H9 (cell line): ENCODE measurements around the gene ATG9B. TPM values are rescaled to one million over a fixed set of nuclear protein-coding genes. Genes with fewer than 3 reads are reported as not detected.

Source experiments
- DNase-seq: peaks from one replicate; pipeline ENCODE4 v3.0.0-alpha.2; 2017
- H2AFZ ChIP-seq: one replicate; pipeline ENCODE4 v1.6.1; 2013; ENCODE audit warnings: mild to moderate bottlenecking, low read length, control low read depth, moderate library complexity
- H2AK5ac ChIP-seq: 2 replicates; pipeline ENCODE4 v1.6.1; 2013; ENCODE audit warnings: low read length, control low read depth, mixed read lengths; ENCODE audit not compliant: insufficient read length
- H2BK120ac ChIP-seq: one replicate; pipeline ENCODE4 v1.6.1; 2013; ENCODE audit warnings: low read depth, mild to moderate bottlenecking, low read length, control low read depth, inconsistent platforms; ENCODE audit not compliant: poor library complexity, severe bottlenecking
- H2BK12ac ChIP-seq: 2 replicates; pipeline ENCODE4 v1.6.1; 2013; ENCODE audit warnings: low read length, control low read depth, mixed read lengths, low read depth; ENCODE audit not compliant: insufficient read length
- H2BK15ac ChIP-seq: 2 replicates; pipeline ENCODE4 v1.6.1; 2013; ENCODE audit warnings: low read depth, low read length, control low read depth
- H2BK20ac ChIP-seq: one replicate; pipeline ENCODE4 v1.6.1; 2013; ENCODE audit warnings: low read depth, mild to moderate bottlenecking, low read length, control low read depth, inconsistent platforms; ENCODE audit not compliant: poor library complexity, severe bottlenecking
- H2BK5ac ChIP-seq: 2 replicates; pipeline ENCODE4 v1.6.1; 2013; ENCODE audit warnings: low read length, control low read depth, mixed read lengths; ENCODE audit not compliant: insufficient read length
- H3K14ac ChIP-seq: 2 replicates; pipeline ENCODE4 v1.6.1; 2013; ENCODE audit warnings: low read length, control low read depth; ENCODE audit not compliant: insufficient read depth
- H3K18ac ChIP-seq: 2 replicates; pipeline ENCODE4 v1.6.1; 2013; ENCODE audit warnings: low read depth, mild to moderate bottlenecking, mixed read lengths, low read length, control low read depth; ENCODE audit not compliant: insufficient read length
- H3K23ac ChIP-seq: 2 replicates; pipeline ENCODE4 v1.6.1; 2013; ENCODE audit warnings: low read length, control low read depth, mixed read lengths, low read depth; ENCODE audit not compliant: insufficient read length
- H3K23me2 ChIP-seq: 2 replicates; pipeline ENCODE4 v1.6.1; 2013; ENCODE audit warnings: low read depth, mild to moderate bottlenecking, mixed read lengths, low read length, control low read depth; ENCODE audit not compliant: insufficient read length, poor library complexity, severe bottlenecking
- H3K27ac ChIP-seq: 2 replicates; pipeline ENCODE4 v1.5.1; 2013; ENCODE audit warnings: low read length, control low read depth, mixed read lengths, low read depth; ENCODE audit not compliant: insufficient read length
- H3K27me3 ChIP-seq: 2 replicates; pipeline ENCODE4 v1.6.1; 2013; ENCODE audit warnings: low read length, control low read depth, inconsistent platforms; ENCODE audit not compliant: insufficient read depth
- H3K4ac ChIP-seq: 2 replicates; pipeline ENCODE4 v1.6.1; 2013; ENCODE audit warnings: low read depth, mild to moderate bottlenecking, control low read depth, inconsistent platforms, low read length, moderate library complexity
- H3K4me1 ChIP-seq: 2 replicates; pipeline ENCODE4 v1.6.1; 2013; ENCODE audit warnings: low read length, control low read depth, inconsistent platforms; ENCODE audit not compliant: insufficient read depth
- H3K4me2 ChIP-seq: 2 replicates; pipeline ENCODE4 v1.6.1; 2013; ENCODE audit warnings: low read length, control low read depth, mixed read lengths; ENCODE audit not compliant: insufficient read length, insufficient read depth
- H3K56ac ChIP-seq: 2 replicates; pipeline ENCODE4 v1.6.1; 2013; ENCODE audit warnings: low read depth, mild to moderate bottlenecking, mixed read lengths, low read length, control low read depth; ENCODE audit not compliant: insufficient read length
- H3K79me1 ChIP-seq: 2 replicates; pipeline ENCODE4 v1.6.1; 2013; ENCODE audit warnings: low read depth, mild to moderate bottlenecking, moderate library complexity, low read length, control low read depth, inconsistent platforms; ENCODE audit not compliant: insufficient read depth, poor library complexity, severe bottlenecking
- H3K79me2 ChIP-seq: 2 replicates; pipeline ENCODE4 v1.6.1; 2013; ENCODE audit warnings: low read length, control low read depth, inconsistent platforms; ENCODE audit not compliant: insufficient read depth
- H3K9ac ChIP-seq: 2 replicates; pipeline ENCODE4 v1.6.1; 2013; ENCODE audit warnings: low read length, control low read depth, mixed read lengths; ENCODE audit not compliant: insufficient read length; ENCODE audit errors: extremely low read depth
- H3K9me3 ChIP-seq: one replicate; pipeline ENCODE4 v1.6.1; 2013; ENCODE audit warnings: low read depth, low read length, inconsistent platforms; ENCODE audit not compliant: control insufficient read depth
- H3T11ph ChIP-seq: one replicate; pipeline ENCODE4 v1.6.1; 2013; ENCODE audit warnings: mild to moderate bottlenecking, low read length, control low read depth, inconsistent platforms
- H4K20me1 ChIP-seq: one replicate; pipeline ENCODE4 v1.6.1; 2013; ENCODE audit not compliant: control insufficient read depth, insufficient read length, insufficient read depth
- H4K5ac ChIP-seq: 2 replicates; pipeline ENCODE4 v1.6.1; 2013; ENCODE audit warnings: low read depth, mild to moderate bottlenecking, mixed read lengths, low read length, control low read depth; ENCODE audit not compliant: insufficient read length
- H4K8ac ChIP-seq: replicated peaks from 2 replicates; pipeline ENCODE4 v1.6.1; 2013; ENCODE audit warnings: low read length, control low read depth, mixed read lengths, low read depth; ENCODE audit not compliant: insufficient read length
- H4K91ac ChIP-seq: 2 replicates; pipeline ENCODE4 v1.6.1; 2013; ENCODE audit warnings: low read depth, mild to moderate bottlenecking, moderate library complexity, mixed read lengths, low read length, control low read depth; ENCODE audit not compliant: insufficient read length
- H3K27ac Mint-ChIP-seq, 3 experiments: 2 replicates in 2 of 3; 3 replicates in 1 of 3; pipeline ENCODE4 v1.8.0; 2020 to 2021; ENCODE audit warnings: mixed read lengths in 3 of 3, mild to moderate bottlenecking in 1 of 3, moderate library complexity in 1 of 3
- H3K27me3 Mint-ChIP-seq: 2 replicates; pipeline ENCODE4 v1.8.0; 2021; ENCODE audit warnings: low read depth, mild to moderate bottlenecking, moderate library complexity, mixed read lengths
- H3K36me3 Mint-ChIP-seq, 3 experiments: 2 replicates in 2 of 3; 3 replicates in 1 of 3; pipeline ENCODE4 v1.8.0; 2020 to 2021; ENCODE audit warnings: low read depth in 3 of 3, mixed read lengths in 3 of 3; ENCODE audit not compliant: insufficient read depth in 1 of 3
- H3K4me1 Mint-ChIP-seq, 2 experiments: 2 replicates each; pipeline ENCODE4 v1.8.0; 2020; ENCODE audit warnings: mixed read lengths in 2 of 2
- H3K4me3 Mint-ChIP-seq, 2 experiments: 2 replicates in 1 of 2; 3 replicates in 1 of 2; pipeline ENCODE4 v1.8.0; 2020 to 2021; ENCODE audit warnings: mild to moderate bottlenecking in 2 of 2, mixed read lengths in 2 of 2, moderate library complexity in 1 of 2
- H3K9me3 Mint-ChIP-seq, 2 experiments: 2 replicates in 1 of 2; 3 replicates in 1 of 2; pipeline ENCODE4 v1.8.0; 2020; ENCODE audit warnings: mild to moderate bottlenecking in 2 of 2, mixed read lengths in 2 of 2, moderate library complexity in 1 of 2
- CTCF ChIP-seq: fragments of 200-600 bp; sonication (generic); conservative IDR thresholded peaks from 3 replicates; pipeline ENCODE4 v1.8.0; 2021; ENCODE audit warnings: antibody characterized with exemption, mild to moderate bottlenecking
- WGBS: extraction: QIAGEN DNeasy Blood & Tissue Kit; methylation state at CpG from one replicate; pipeline ENCODE4 v1.1.7; 2013; ENCODE audit warnings: missing lambda C conversion rate, low lambda C conversion rate, mixed read lengths; ENCODE audit not compliant: insufficient read length; ENCODE audit errors: extremely low coverage; 5-methylcytosine and 5-hydroxymethylcytosine counted together
- total RNA-seq: library from RNA; stranded (reverse); gene quantifications from 2 replicates; pipeline ENCODE4 v1.2.1, GENCODE V29; 2021

ATG9B gene
- total RNA-seq, 1 experiment from 2014 or later, result 1.5 TPM

GRCh38 chr7:150980663-150981062 lies 43.6 kb downstream of the ATG9B start:
- Histone ChIP-seq H3K79me2 (no peaks in the 10 kb centered on the region), H3K9me3 (no peaks in the 10 kb centered on the region), H2BK5ac (no peak overlapping the region), H2BK15ac (no peak overlapping the region), H3K9ac (no peak overlapping the region), H3K18ac (no peak overlapping the region), H3K4me1 (peaks cover 2% of the 10 kb centered on the region; the same call in 1 of the 2 replicates), H2AFZ (no peak overlapping the region), H3K4ac (no peak overlapping the region), H4K20me1 (no peaks in the 10 kb centered on the region), H4K5ac (no peak overlapping the region), H3K23me2 (peaks cover 16% of the 10 kb centered on the region), H3K27me3 (peaks cover 7% of the 10 kb centered on the region; the same call in 1 of the 2 replicates), H3K23ac (no peak overlapping the region), H3K27ac (no peak overlapping the region), H2BK120ac (no peak overlapping the region), H3K4me2 (no peak overlapping the region), H3T11ph (no peak overlapping the region), H2BK20ac (no peak overlapping the region), H2BK12ac (no peak overlapping the region), H3K79me1 (no peaks in the 10 kb centered on the region), H2AK5ac (no peak overlapping the region), H4K8ac (no peak overlapping the region), H4K91ac (no peak overlapping the region), H3K56ac (no peak overlapping the region), H3K14ac (no peak overlapping the region)
- H3K27me3 Mint-ChIP-seq, result peaks cover 81% of the 10 kb centered on the region
- H3K27ac Mint-ChIP-seq, result no peak overlapping the region
- WGBS, result no CpG with 5 or more reads among the region's 2 CpGs
- H3K36me3 Mint-ChIP-seq, result no peaks in the 10 kb centered on the region; a peak in 1 of 7 replicates
- peak; percentile 46; the same call in 2 of the 3 replicates for TF ChIP-seq CTCF
- peak overlapping the region; percentile 27 to 61; a peak in 2 of 5 replicates for H3K4me3 Mint-ChIP-seq
- DNase-seq, result peak; percentile 61
- peaks cover 35 to 46% of the 10 kb centered on the region in 2 experiments for H3K4me1 Mint-ChIP-seq
- no peaks in the 10 kb centered on the region; a peak in 2 of 5 replicates for H3K9me3 Mint-ChIP-seq
